Hematopoietic multipotent progenitor cell treated with erythropoietin and hydrocortisone succinate and interleukin-3 and kit ligand, for 6 days (in vitro differentiated cells): Measurements from ENCODE around the gene NOX1.
"Not testable (repeated sequence)": the region's sequence is repeated elsewhere in the genome, so short reads cannot be mapped to it uniquely, and the experiment has no call there.

ENCODE experiments used
- DNase-seq: peaks from one replicate; pipeline ENCODE4 v3.0.0-alpha.2; 2015

The NOX1 gene

DNA sequence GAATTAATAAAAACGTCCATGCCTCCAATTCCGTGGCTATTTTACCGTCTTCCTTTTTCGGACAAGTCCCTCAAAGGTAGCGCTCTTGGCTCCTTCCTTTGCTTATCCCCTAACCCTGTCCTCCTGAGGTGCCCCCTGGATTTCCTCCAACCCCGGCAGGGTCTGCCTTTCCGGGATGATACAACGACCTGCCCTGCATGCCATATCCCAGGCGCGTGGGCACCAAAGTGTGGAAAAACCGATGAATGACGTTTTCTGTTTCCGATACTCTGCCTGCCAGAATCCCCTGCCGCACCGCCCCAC is 54.7 kb downstream of the NOX1 start:
- no peak for DNase-seq

DNA sequence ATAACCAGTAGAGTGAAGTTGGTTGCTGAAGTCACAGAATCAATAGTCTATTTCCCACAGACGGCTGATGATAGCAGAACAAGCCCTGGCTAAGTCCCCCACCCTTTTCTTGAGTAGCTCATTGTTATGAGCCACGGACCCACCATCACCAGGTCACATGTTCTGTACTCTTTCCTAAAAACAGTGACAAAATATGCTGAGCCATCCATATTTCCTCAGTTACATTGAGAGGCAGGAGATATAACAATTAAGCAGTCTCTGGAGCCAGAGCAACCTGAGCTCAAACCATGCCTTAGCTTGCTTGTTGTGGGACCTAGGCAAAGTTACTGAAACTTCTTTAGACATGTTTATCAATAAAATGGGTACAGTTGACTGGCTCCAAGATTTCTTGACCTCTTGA is 56.8 kb downstream of the NOX1 start:
- DNase-seq, result no peak

DNA sequence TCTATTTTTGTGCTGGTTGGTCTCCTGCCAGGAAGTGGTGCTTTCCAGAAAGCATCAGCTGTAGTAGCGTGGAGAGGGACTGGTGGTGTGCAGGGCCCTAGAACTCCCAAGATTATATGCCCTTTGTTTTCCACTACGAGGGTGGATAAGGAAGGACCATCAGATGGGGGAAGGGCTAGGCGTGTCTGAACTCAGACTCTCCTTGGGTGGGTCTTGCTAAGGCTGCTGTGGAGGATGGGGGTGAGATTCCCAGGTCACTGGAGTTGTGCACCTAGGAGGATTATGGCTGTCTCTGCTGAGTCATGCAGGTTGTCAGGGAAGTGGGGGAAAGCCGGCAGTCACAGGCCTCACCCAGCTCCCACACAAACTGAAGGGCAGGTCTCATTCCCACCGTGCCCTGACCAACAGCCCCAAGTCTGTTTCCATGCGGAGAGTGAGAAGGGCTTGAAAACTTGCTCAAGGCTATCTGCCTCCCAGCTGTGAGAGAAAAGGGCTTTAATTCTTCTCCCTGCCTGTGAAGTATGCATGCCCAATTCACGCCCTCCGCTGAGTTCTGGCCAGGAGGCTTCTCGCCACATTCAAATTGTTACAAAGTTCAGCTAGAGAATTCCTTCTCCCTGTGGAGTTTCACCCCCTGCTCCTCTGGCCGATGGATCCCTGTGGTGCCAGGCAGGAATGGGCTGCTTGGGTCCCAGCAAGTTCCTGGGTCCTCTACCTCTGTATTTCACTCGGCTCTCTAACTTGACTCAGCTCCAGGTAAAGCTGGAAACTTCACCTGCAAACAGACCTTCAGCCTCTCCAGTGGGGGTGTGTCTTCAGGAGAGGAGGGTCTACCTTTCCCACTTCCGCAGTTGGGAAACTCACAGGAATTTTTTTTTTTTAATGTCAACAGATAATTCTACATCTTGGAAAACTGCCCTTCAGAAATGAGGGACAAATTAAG is 61.7 kb downstream of the NOX1 start:
- DNase-seq, result no peak

DNA sequence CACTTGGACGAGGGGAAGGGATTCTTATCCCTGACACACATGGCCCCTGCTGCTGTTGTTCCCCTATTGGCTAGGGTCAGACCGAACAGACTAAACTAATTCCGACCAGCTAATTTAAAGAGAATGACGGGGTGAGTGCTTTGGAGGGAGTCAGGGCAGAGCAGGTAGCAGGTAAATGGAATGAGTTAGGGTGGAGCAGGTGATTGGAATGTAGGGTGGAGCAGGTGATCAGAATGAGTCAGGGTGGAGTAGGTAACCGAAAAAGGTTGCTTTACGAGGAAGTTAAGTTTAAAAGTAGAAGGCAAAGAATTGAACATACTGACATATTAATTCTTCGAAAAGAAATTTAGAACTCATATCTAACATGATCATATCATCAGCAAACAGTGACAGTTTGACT is 65.9 kb downstream of the NOX1 start:
- DNase-seq, result not testable (repeated sequence)

DNA sequence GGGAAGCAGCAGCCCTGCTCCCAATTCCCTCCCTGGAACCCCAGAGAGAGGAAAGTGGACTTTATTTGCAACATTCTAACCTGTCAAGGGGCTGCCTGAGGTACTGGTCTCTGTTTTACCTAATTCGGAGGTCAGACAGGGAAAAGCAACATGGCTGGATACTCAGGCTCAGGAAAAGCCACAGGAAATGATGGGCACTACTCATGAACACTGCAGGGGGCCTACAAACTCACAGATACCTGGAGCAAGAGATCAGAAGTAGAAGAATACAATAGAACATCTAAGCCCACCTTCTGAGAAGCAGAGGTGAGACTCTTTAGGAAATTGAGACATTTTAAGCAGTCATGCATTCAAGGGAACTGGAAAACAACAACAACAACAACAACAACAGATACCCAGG is 69.4 kb downstream of the NOX1 start:
- no peak for DNase-seq

DNA sequence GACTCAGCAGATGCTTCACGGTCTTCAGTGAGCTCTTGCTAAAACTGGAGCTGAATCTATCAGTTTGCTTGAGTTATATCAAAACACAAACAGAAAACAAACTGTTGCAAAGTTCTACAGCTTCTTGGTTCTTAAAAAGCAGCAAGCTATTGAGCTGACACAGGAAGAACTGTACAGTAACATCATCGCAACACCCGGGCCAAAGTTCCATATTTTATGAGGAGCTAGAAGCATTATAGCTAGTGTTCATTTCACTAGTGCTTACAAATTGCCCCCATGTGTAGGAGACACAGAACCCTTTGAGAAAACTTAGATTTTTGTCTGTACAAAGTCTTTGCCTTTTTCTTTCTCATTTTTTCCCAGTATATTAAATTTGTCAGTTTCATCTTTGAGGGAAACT is 71.3 kb downstream of the NOX1 start:
- DNase-seq, result no peak

DNA sequence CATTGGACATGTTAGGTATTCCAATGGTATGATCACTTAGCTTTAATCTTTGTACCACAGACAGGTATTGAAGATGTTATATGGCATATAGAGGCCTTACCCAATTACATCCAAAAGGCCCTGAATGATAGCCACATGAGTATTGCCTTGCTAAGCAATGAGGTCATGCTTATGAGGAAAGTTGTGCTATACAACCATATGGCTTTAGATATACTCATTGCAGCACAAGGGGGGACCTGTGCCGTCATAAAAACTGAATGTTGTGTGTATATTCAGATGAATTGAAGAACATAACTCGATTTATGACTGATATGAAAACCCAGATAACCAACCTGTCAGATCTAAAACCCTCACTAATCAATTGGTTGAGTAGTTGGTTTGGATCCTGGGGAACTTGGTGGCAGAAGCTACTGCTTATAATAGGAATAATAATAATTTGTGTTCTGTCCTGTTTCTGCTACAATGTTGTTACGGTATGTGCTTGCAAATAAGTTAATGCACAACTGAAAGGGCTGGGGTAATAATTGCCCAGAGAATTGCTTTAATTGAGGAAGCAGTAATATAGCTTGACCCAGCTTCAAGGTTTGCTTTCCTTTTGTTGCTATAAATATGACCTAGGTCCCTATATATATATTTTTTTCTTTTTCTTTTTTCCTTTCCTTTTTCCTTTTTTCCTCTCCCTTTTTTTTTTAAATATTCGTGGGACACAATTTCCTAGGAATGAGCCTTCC is 75.5 kb downstream of the NOX1 start:
- no peak for DNase-seq

DNA sequence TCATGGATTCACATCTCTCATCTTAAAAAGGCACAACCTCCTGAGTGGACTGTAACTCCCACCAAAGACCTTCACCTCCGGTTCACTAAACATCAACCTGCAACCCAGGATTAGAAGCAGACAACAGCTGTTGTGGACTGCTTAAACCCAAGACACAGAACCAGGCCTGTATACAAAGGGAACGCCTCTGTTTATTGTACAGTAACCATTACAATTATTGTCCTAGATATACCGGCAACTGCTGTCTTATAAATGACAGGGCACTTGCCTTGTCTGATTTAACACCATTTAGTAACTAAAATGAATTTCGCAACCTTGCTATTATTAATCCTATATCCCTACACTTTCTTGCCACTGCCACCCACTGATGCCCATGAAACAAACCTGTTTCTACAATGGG is 76.8 kb downstream of the NOX1 start:
- no peak for DNase-seq

DNA sequence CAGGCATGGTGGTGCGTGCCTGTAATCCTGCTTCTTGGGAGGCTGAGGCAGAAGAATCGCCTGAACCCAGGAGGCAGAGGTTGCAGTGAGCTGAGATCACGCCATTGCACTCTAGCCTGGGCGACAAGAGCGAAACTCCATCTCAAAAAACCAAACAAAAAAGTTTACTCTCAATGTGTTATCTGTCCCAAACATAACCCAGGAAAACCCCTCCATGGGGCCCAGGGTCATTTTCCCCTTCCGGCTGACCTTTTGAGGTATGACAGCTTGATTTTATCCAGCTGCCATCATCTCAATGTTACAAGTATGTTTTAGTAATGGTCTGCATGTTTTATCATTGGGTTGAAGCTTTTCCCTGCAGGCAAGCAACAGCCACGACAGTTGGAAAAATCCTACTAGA is 77.8 kb downstream of the NOX1 start:
- not testable (repeated sequence) for DNase-seq
